Middle frontal gyrus (tissue), 1 donor: ENCODE measurements around the gene SPRY1.

Source experiments
- DNase-seq: peaks from one replicate; pipeline ENCODE4 v3.0.0-alpha.2; 2015; ENCODE audit warnings: low spot score; ENCODE audit errors: extremely low spot score

Gene SPRY1

DNA sequence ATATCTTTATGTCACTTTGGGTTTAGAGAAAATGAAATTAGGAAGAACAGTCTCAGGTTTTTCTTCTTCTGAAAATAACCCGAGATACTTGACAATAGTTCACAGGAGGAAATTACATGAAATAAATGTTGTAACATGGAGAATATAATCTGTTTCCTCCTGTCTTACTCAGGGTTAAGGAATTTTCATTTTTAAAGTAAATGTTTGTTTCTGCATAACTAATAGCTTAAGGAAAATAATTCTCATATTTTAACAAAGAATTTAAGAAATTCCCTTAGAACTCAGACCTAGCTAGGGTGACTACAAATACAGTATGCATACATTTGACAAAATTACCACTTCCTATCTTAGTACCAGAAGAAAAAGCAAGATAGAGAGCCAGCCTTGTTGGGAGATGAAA, 17.2 kb upstream of the SPRY1 start:
- DNase-seq, result no peak

DNA sequence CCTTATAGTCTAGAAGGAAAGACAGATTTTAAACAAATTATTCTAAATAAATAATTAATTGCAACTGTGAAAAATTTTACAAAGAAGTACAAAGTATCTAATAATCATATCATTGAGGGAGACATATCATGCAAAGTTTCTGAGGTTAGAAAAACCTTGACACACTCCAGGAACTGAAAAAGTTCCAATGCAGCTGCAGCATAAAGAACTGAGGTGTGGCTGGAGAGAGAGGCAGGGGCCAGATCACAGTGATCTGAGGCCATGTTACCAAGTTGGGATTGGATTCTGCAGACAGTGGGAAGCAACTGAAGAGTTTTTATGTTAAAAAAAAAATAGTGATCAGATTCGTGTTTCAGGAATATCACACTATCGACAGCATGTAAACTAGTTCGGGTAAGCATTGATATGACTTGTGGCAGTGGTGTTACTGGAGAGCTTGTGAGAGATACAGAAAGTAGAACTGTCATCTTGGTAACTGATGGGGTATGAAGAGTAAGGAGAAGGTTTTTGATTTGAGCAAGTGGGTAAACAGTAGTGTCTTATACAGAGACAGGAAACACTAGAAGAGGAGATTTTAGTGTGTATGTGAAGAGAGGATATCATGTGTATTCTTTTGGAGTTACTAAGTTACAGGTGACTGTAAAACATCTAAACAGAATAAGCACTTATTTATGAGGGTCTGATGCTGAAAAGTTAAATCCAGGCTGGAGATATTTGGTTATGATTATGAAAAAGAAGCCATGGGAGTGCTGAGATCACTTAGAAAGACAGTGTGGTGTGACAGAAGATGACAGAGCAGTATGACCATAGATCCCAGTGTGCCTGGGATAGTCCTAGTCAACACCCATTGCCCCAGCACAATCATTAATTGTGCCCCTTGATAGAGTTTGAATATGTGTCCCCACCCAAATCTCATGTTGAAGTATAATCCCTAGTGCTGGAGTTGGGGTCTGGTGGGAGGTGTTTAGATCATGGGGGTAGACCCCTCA, 15.6 kb upstream of the SPRY1 start:
- DNase-seq, result no peak

DNA sequence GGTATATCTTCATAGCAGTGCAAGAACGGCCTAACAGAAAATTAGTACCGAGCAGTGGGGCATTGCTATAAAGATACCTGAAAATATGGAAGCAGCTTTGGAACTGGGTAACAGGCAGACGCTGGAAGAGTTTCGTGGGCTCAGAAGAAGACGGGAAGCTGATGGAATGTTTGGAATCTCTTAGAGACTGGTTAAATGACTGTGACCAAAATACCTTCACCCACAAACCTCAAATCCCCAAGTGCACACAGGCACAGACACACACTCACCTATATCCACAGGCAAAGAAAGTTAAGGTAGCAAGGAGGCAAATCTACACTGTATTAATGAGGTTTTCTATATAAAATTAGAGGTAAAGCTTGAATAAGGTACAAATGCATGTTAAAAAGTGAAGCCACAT, 14.6 kb upstream of the SPRY1 start:
- no peak for DNase-seq

DNA sequence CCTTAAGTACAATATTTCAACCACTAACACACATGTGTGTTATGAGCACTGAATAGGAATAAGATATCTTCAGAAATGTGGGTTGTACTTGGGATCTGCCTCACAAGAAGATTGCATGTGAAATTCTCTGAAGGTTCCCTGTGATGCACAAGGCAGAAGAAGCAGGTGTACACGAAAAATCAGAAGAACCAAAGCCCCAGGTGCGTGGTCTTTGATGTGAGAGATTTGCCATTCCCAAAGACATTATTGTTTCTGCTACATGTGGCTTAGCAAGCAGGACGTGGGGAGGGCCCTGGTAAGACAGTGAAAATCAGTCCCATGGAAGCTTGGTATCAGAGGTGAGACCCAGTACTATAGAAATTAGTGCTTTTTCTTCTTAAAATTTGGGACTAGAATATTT, 13.0 kb upstream of the SPRY1 start:
- DNase-seq, result no peak

DNA sequence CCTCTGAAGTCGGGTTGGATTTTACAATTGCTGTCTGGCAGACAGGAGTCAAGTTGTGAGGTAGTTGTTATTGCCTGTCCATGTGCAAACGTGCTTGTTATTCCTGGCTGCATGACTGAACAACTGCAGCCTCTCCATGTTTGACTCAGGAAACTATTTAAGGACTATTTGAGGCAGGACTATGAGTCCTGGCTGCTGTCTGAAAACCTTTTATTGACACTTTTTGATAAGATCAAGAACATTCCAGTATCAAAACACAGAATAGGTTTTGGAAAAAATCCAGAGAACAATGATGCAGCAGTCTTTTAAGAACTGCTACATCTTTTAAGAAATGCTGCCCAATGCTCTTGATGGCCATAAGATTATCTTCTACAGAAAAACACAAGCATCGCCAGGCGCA, 10.0 kb upstream of the SPRY1 start:
- DNase-seq, result no peak

DNA sequence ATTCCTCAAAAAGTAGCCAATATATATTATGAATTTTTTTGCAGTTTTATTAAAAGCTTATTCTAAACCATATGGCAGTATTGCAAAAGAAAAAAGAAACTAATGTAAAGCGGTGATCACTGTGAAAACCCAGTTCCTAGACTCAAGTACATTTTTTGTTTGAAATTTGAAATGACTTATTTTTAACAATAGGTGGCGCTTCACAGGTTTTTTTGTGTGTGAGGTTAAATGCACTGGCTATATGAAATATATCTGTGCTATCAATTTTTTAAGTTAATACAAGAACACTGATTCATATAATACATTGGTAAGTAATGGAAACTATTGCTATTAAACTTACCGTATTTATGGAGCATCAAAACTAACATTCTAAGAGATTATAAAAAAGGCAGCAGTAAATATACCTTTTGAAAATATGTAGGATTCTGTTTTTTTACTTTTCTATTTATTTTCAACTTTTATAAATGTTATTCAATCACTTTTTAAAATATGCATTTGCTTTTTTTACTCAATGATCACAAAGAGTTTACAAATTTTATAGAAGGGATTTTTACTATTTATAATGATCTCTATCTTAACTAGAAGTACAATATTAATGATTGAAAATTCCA, 5.6 kb upstream of the SPRY1 start:
- DNase-seq, result no peak

DNA sequence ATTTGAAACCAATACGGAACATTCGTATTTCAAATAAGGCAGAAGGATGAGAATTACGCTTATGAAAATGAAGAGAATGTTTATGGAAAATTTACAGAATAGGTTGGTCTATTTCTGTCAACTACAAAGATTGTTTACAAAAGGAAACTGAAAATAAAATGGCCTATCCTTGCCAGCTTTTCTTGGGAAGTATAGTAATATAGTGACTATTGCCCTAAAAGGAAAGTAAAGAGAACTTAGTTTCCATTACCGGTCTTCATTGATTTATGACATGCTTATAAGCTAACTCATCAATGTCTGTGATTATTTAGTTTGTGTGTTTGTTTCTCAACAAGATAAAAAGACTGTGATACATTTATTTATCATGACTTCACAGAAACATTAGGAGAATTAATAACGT, 2.9 kb upstream of the SPRY1 start:
- DNase-seq, result no peak

DNA sequence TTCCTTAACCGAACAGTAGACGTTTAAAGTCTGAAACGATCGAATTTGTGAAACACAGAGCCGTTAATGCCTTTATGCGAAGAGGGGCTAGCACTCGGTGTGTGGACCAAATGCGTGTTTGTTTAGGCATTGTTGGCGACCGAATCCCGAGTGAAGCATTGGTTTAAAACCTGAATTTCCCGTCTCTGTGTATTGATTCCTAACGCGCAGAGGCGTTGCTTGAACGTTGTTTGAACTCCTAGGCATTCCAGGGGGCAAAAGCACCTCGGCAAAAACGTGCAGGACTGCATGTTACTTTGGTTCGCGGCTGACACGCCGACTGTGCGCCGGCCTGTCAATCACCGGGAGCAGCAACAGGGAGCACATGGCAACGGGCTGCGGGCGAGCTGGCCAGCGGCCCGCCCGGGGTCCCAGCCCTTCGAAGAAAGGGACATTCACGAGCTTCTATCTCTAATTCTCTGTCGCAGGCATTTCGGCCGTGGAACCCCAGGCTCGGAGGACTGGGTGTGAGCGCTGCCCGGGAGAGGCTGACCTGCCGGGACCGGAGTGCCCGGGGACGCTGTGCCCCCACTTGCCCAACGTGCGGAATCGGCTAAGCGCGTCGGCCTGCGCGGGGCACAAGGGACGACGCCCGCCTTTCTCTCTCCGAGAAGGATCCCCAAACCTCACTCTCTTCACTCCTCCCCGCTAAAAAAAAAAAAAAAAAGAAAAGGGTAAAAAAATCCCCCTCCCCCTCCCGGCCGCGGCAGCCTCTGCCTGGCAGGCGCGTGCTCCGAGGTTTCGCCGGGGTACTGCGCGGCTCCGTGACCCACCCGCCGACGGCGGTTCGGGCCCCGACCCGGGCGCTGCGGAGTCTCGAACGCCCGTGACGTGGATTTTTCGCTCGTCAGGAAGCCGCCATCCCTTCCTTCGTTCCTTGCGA, 810 bp downstream of the SPRY1 start:
- DNase-seq, result no peak

DNA sequence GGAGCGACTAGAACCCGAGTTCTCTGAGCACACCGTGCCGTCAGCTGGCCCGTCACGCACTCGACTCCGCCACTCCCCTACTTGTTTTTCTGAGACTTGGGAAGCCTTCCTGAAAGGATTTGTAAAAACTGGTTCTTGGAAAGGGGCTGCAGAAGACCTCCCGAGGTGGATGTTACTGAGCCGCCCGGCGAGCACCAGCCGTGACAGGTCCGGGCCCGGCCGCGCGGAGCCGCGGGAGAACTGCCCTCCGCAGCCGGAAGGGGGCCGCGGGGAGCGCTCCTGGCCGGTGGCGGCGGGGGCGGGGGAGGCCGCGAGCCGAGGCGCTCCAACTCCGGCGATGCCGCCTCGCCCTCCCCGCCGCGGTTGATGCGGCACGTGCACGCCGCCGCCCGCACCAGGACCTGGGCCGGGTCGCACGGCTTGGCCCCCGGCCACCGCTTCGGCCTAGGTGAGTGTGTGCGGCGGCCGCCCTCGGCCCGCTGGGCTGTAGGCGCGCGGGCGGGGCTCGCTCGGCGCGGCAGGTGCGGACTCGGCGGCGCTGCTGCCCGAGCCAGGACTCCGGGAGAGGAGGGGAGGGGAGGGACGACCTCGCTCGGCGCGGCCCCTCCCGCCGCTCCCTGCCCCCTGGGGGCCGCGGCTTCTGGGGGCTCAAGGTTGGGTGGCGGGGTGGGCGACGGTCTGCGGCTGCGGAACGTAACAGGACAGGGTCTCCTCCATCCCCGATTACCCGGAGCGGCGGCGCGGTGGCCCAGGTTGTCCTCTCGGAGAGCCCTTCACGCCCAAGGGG, 1.7 kb downstream of the SPRY1 start:
- no peak for DNase-seq

DNA sequence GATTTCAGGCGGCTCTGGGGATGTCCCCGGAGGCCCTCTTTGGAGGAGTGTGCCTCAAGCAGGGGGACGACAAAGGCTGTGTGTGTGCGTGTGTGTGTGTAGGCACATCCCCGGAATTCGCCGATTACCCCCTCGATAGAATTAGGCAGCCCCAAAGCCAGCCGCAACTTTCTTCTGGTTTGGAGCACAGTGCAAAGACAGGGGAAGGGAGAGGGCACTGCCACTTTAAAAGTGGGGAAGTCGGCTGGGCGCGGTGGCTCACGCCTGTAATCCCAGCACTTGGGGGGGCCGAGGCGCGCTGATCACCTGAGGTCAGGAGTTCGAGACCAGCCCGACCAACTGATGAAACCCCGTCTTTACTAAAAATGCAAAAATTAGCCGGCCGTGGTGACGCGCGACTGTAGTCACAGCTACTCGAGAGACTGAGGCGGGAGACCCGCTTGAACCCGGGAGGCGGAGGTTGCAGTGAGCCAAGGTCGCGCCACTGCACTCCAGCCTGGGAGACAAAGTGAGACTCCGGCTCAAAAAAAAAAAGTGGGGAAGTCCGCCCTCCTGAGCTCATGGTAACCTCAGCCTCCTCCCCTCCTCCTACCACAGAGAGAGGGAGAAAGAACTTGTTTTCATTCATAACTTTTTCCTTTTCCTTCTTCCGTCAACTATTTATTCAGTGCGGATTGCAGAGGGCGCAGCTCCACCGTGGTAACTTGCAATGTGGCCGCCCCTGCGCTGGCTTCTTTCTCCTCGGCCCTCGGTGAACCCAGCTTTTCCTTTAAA, 2.4 kb downstream of the SPRY1 start:
- DNase-seq, result no peak

DNA sequence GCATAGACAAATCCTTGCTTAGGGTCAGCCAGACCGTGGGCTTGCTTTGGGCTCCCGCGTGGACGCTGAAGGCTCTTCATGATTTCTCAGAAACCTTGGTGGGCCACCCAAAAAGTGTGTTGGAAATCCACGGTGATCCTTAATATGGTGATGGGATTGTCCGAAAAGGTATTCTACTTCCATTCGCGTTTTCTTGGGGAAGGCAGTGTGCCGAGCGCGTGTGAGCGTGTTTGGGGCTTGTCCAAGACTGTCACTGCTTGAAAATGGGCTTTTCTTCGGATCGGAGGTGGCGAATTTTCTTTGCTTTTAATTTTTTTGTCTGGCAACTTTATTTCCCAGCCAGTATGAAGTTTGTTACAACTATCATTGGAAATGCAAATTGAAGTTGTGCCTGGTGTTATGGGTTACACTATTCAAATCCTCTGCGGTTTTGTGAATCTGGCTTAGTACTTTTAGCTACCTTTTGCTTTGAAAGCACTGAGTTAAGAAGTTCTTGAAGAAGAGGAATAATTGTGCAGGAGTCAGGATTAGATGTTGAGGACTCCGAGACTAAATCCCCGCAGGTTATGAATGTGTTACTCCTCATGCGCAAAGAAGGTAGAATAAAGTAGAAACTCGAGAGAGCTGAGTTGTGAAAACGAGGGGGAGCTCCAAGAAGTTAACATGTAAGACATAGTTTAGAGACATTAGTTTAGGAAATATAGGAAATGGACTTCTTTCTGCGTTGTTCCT, 3.2 kb downstream of the SPRY1 start:
- no peak for DNase-seq

DNA sequence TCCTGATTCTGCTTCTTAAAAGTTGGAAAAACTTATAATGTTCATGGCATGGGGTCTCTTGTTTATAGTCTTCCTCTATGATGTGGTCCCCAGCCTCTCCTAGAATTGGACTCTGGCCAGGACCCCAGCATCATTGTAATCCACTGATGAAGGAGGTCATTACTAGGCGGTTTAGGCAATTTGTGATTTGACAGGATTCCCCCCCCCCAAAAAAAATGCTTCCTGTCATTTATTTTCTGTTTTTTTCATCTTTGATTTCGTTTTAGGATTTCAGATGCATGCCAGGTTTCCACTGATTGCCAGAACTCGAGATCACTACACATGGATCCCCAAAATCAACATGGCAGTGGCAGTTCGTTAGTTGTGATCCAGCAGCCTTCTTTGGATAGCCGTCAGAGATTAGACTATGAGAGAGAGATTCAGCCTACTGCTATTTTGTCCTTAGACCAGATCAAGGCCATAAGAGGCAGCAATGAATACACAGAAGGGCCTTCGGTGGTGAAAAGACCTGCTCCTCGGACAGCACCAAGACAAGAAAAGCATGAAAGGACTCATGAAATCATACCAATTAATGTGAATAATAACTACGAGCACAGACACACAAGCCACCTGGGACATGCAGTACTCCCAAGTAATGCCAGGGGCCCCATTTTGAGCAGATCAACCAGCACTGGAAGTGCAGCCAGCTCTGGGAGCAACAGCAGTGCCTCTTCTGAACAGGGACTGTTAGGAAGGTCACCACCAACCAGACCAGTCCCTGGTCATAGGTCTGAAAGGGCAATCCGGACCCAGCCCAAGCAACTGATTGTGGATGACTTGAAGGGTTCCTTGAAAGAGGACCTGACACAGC, 4.9 kb downstream of the SPRY1 start:
- DNase-seq, result no peak

DNA sequence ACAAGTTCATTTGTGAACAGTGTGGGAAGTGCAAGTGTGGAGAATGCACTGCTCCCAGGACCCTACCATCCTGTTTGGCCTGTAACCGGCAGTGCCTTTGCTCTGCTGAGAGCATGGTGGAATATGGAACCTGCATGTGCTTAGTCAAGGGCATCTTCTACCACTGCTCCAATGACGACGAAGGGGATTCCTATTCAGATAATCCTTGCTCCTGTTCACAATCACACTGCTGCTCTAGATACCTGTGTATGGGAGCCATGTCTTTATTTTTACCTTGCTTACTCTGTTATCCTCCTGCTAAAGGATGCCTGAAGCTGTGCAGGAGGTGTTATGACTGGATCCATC, 5.5 kb downstream of the SPRY1 start:
- no peak for DNase-seq

DNA sequence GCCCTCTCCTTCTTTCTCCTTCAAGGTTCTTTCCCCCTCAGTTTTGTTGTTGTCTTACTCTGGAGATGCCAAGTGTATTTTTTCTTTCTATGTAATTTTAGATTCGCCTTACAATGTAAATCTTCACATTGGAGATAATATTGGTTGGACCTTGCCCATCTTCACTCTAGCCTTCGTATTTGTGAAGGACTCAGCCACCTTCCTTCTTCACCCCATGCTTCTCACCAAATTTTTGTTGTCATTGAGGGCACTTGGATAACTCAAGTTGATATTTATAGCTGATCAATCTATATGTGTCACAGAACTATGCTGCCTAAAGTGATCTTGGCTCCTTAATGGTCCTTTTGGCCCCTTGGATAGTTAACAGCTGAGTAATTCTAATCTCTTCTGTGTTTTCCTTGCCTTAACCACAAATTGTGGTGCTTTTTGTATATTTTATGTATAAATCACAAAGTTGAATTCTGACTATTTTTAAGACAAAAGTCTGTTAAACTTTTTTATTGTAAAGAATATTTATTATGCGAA, 6.5 kb downstream of the SPRY1 start:
- DNase-seq, result no peak

DNA sequence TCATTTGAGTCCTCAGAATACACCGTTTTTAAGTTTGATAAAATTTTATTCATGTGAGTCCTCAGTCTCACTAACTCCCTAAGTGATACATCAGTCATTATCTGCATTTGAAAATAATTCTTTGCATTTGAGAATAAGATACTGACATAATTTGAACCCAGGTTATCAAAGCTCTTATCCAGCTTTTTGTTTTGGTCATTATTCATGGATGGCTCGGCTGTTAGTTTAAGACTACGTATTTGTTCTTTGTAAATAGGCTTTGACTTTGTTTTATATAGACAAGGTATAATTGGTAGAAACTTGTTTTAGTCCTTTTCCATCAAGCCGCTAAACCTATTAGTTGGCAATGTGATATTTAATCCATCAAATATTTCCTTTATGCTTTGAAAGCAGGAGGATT, 7.9 kb downstream of the SPRY1 start:
- no peak for DNase-seq

DNA sequence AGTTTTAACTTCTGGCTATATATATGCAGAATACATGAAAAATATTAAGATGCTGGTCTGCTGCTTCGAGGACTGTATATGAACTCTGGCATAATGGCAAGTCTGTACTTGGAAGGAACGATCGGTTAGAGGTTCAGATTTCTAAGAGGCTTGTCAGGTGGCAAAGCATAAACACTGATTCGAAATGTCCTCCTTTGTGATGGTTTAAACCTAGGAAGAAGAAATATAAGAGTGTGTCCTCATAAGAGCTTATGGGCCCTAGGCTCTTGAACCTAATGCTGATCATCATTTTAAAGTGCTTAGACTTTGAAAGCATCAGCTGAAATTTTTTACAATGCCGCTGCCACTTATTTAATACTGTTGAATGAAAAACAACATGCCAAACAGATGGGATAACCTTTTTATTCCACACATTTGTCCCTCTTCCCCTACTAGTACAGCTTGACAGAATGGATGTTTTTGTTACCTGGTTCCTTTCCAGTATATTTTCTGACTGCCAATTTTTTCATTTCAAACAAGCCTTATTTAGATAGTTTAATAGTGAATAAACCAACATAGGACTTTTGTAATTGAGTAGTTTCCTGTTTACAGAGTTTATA, 8.8 kb downstream of the SPRY1 start:
- DNase-seq, result no peak

DNA sequence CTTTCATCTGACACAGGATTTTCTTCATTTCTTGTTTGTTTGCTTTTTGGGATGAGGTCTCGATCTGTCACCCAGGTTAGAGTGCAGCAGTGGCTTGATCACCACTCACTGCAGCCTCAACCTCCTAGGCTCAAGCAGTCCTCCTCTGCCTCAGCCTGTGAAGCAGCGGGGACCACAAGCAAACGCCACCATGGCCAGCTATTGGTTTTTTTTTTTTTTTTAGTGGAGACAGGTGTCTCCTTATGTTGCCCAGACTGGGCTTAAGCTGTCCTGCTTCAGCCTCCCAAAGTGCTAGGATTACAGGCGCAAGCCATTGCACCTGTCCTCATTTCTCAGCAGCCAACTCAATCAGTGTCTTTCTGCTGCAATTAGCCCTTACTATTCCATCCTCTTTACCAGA, 10.3 kb downstream of the SPRY1 start:
- no peak for DNase-seq

DNA sequence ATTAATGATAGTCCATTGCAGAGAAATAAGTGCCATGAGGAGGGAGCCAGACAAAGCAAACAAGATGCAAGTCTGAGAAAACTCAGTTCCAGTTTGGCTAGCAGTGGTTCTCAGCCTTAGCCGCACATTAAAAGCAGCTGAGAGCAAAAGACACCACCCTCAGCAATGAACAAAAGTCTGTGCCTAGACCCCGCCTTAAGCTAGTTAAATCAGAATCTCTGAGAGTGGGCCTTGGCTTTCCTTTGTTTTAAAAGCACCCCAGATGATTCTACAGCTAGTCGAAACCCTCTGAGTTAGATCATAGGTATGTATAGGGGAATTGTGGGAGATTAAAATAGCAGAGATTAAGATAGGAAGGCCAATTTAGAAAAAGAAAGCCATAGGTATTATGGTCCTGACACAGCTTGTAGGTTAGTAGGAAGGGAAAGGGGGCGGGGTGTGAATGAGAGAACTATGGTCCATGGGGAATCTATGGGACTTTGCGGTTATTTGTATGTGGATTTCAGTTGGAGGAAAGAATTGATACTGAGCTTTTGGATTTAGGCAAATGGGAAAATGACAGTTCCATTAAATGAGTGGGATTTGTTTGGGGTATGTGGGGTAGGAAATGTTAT, 12.0 kb downstream of the SPRY1 start:
- DNase-seq, result no peak
